Renal cortical epithelial cell (primary cell): Measurements from ENCODE around the gene ABCC9. TPM values are rescaled to one million over a fixed set of nuclear protein-coding genes. Genes with fewer than 3 reads are reported as not detected.
A peak's percentile ranks its signal among the peaks of the same experiment; 100 is the strongest.
"Not testable (repeated sequence)": the region's sequence is repeated elsewhere in the genome, so short reads cannot be mapped to it uniquely, and the experiment has no call there.

Experiments used
- DNase-seq: peaks from one replicate; pipeline ENCODE4 v3.0.0-alpha.2; 2011; ENCODE audit warnings: low read depth
- total RNA-seq: library from RNA; depleted of rRNA; stranded (reverse); fragments of >200 nt; gene quantifications from 2 replicates; pipeline ENCODE4 v1.2.3, GENCODE V29; 2014

Gene ABCC9
- total RNA-seq, 1 donor from 2014 or later, result 0.40 TPM

DNA sequence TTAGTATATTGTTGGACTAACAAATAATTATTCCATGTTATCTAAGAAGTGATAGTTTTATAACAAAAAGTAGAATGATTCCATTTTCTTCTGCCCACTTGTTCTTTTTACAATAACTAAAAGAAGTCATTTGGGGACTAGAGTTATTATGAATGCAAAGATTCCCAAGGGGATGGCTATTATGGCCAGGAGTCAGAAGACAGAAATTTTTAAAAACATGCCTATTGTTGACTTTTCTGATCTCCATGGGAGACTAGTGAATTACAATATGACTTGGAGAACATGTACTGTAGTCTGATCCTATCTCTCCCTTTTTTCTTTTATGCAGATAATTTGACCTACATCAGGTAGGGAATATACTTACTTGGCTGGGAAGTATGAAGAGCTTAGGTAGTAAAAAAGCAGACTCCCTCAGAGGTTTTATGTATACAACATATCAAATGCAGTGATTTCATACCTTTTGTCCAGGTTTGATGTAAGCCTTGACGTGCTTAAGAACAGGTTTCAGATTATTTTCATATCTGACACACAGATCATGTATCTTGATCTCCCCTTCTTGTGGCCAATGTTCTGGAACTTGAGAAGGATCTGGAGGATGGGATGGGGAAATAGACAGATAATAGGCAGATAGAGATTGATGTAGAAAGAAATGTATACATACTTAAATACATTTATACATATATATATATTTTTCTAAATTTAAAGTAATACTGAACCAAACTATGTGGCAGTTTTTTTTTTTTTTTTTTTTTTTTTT is 125.7 kb downstream of the ABCC9 start:
- DNase-seq, result no peak

DNA sequence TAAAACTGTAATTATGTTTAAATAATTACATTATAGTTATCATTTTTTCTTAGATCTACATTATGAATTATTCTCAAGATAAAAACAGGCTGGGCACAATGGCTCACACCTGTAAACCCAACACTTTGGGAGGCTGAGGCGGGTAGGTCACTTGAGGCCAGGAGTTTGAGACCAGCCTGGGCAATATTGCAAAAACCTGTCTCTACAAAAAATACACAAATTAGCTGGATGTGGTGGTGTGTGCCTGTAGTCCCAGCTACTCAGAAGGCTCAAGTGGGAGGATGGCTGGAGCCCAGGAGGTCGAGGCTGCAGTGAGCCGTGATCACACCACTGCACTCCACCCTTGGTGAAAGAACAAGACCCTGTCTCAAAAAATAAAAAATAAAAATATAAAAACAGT is 126.4 kb downstream of the ABCC9 start:
- no peak for DNase-seq

DNA sequence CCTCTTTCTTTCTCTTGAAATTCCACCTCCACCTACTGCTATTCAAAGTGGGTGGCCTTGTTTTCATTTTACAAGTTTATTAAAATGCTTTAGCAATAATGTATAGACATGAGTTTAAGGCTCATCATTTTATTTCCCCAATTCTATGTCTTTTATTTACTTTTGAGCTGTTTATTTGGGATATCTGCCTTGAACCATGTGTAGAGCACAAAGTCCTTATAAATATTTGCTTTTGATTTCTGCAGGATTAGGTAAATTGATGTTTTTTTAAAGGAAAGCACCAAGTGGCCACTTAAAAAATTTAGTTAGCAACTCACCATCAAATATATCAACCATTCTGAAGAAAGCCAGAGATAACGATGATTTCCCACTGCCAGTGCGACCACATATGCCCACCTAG is 126.9 kb downstream of the ABCC9 start:
- DNase-seq, result no peak

DNA sequence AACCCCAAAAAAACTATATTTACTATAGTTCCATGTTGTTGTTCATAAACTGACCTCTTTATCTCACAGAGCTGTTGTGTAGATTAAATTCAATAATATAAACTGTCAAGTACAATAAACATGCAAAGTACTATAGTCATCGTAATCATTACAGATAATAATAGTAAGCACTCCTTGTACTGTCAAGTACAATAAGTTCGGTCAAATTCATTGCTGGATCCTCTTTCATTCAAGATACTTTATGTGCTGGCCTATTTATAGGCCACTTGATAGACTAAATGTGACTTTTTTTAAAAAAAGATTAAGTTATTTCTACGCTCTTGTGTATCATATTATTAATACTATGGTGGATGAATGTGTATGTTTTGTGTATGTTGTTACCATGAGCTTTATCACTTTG is 127.5 kb downstream of the ABCC9 start:
- DNase-seq, result no peak

DNA sequence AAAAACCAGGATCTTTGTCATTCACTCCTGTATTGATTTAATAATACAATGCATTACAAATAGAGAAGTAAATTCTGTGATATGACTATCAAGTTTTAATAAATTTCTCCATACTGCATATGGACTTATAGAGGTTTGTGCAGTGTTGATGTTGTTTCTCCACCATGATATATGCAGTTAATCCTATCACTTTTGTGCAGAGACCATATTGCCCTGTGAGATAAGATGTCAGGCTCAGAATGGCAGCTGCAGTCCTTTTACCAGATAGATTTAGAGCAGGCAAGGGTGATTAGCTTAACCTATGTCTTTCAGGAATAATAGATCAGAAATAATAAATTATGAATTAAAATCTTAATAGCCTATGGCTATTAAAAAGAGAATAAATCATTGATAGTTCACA is 128.1 kb downstream of the ABCC9 start:
- no peak for DNase-seq

DNA sequence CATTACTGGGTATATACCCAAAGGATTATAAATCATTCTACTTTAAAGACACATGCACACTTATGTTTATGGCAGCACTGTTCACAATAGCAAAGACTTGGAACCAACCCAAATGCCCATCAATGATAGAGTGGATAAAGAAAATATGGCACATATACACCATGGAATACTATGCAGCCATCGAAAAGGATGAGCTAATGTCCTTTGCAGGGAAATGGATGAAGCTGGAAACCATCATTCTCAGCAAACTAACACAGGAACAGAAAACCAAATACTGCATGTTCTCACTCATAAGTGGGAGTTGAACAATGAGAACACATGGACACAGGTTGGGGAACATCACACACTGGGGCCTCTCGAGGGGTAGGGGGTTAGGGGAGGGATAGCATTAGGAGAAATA is 128.9 kb downstream of the ABCC9 start:
- DNase-seq, result not testable (repeated sequence)

GRCh38 chr12:21809100-21809499 is 132.1 kb downstream of the ABCC9 start:
- DNase-seq, result no peak

- DNase-seq, result no peak
Observed at GRCh38 chr12:21806255-21806654, 135.0 kb downstream of the ABCC9 start.

- peak; percentile 39 for DNase-seq
Observed at GRCh38 chr12:21801522-21802288, 139.5 kb downstream of the ABCC9 start.

GRCh38 chr12:21800011-21800410 is 141.2 kb downstream of the ABCC9 start:
- DNase-seq, result peak; percentile 29

GRCh38 chr12:21797539-21797938 is 143.7 kb downstream of the ABCC9 start:
- no peak for DNase-seq

GRCh38 chr12:21795648-21796328 is 145.4 kb downstream of the ABCC9 start:
- DNase-seq, result no peak

DNA sequence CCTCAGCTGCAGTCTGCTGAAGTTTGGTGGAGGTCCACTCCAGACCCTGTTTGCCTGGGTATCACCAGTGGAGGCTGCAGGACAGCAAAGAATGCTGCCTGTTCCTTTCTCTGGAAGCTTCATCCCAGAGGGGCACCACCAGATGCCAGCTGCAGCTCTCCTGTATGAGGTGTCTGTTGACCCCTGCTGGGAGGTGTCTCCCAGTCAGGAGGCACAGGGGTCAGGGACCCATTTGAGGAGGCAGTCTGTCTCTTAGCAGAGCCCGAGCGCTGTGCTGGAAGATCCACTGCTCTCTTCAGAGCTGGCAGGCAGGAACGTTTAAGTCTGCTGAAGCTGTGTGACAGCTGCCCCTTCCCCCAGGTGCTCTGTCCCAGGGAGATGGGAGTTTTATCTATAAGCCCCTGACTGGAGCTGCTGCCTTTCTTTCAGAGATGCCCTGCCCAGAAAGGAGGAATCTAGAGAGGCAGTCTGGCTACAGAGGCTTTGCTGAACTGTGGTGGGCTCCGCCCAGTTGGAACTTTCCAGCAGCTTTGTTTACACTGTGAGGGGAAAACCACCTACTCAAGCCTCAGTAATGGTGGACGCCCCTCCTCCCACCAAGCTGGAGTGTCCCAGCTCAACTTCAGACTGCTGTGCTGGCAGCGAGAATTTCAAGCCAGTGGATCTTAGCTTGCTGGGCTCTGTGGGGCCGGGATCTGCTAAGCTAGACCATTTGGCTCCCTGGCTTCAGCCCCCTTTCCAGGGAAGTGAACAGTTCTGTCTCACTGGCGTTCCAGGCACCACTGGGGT is 146.2 kb downstream of the ABCC9 start:
- DNase-seq, result not testable (repeated sequence)

DNA sequence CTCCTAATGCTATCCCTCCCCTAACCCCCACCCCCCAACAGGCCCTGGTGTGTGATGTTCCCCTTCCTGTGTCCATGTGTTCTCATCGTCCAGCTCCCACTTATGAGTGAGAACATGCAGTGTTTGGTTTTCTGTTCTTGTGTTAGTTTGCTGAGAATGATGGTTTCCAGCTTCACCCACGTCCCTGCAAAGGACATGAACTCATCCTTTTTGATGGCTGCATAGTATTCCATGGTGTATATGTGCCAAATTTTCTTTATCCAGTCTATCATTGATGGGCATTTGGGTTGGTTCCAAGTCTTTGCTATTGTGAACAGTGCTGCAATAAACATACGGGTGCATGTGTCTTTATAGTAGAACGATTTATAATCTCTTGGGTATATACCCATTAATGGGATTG is 151.5 kb downstream of the ABCC9 start:
- not testable (repeated sequence) for DNase-seq

DNA sequence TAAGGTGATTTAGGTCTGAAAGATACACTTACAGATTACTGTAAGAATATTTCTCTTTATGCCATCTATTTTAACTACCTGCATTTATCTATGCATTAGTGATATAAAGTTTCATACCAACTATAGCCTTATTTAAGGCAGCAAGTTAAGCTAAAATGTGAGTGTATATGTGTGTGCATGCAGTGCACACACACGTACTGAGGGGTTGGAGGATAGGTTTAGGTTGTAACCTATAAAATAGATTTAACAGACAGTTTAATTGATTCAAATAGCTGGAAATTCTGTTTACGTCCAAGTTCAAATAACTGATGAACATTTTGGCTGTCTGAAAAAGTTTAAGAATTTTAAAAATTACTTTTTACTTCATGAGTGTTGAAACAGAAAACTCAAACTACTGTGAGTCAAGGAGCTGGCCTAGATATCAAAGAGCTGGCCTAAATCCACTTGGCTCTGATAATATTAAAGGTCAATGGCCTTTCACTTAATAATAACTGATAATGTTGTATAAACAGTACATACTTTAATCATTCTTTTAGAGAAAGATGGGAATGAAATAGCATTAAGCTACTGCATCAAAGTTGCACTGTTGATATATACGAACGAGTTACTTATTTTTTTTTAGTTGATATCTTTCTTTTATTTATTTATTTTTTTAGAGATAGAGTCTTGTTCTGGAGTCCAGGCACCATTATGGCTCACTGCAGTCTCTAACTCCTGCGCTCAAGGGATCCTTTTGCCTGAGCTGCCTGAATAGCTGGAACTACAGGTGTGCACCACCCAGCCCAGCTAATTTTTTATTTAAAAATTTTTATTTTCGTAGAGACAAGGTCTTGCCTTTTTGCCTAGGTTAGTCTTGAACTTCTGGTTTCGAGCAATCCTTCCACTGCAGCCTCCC is 152.9 kb downstream of the ABCC9 start:
- DNase-seq, result no peak

DNA sequence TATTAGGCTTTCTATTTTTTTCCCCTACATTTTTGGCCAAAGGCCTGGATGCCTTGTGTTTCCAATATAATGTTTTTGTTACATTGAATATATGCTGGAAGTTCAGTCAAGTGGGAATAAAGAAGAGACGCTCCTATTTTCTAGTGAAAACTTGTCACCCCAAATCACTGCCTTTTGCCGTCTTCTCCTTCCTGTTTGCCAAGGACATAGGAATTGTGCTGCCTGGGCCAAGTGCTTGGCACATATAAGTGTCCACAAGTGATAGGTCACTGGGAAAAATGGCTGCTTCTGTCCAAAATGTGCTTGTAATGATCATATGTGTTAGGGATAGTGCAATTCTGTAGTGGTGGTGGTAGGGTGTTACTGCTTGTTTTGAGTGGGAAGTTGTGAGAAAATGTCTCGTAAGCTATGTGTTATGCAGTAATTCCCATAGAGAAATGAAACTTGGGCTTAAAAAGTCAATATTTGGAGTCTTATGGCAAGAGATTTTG is 155.1 kb downstream of the ABCC9 start:
- no peak for DNase-seq

DNA sequence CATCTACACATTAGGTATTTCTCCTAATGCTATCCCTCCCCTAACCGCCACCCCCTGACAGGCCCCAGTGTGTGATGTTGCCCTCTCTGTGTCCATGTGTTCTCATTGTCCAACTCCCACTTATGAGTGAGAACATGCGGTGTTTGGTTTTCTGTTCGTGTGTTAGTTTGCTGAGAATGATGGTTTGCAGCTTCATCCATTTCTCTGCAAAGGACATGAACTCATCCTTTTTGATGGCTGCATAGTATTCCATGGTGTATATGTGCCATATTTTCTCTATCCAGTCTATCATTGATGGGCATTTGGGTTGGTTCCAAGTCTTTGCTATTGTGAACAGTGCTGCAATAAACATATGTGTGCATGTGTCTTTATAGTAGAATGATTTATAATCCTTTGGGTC is 158.5 kb downstream of the ABCC9 start:
- DNase-seq, result not testable (repeated sequence)

DNA sequence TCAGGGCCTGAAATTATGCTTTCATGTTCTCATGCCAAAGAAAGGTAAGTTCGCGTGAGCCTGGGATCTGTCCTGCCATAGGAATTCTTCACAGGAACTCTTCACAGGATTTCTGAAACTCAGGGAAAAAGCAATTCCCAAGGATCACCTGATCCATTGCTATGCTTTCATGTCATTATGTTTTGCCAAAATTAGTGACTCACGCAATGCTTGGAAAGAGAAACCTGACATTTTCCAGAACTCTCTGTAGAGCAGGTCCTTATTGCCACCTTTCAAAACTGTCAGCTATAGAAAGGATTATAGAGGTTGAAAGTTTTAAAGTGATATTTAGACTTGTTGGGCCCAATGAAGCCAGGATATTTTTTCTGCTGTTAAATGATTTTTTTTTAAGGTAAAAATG is 160.4 kb downstream of the ABCC9 start:
- DNase-seq, result peak; percentile 5

- DNase-seq, result no peak
Observed at GRCh38 chr12:21776175-21776574, 165.1 kb downstream of the ABCC9 start.

DNA sequence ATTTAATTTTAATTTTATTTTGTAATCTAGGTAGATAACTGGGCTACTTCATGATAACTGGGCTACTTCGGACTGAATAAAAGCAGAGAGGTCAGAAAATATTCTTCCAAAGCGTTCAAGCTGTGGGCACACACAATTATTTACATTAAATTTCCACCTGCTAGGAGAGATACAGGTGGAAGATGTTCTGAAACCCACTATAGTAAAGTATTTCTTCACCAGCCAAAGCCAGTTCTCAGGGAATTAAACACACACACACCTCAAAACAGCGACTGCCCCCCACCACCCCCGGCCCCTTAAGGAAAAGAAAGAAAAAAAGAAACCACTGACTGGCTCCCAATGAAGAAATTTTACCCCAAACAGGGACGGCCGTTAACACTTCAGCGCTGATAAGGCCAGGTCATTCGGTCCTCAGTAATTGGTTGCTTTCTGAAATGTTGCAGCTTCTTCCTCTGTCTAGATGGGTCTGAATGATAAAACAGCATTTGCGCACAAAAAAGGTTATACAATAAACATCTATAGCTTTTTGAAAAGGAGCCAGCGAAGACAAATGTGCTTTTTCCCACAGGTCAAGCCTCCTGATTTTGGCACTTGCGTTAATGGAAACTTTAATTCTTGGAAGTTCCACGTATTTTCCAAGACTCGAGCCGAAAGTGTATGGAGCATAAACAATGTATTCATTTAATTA is 165.9 kb downstream of the ABCC9 start:
- DNase-seq, result no peak
